MM.1S (cell line): ENCODE data around the gene TUBGCP2.

Source experiments
- CTCF ChIP-seq: fragments of 300-600 bp; sonication (generic); IDR thresholded peaks from 2 replicates; pipeline ENCODE4 v1.5.1; 2016; ENCODE audit warnings: antibody characterized with exemption, low read length, mixed read lengths
- EZH2 ChIP-seq: fragments of 300-600 bp; sonication (generic); optimal IDR thresholded peaks from 2 replicates; pipeline ENCODE3; 2017; ENCODE audit warnings: low read depth, mild to moderate bottlenecking, antibody characterized with exemption, low read length, mixed read lengths

- TF ChIP-seq CTCF (no peak), EZH2 (no peak)
Observed at GRCh38 chr10:133252223-133252552, 56.5 kb downstream of the TUBGCP2 start.
